GM12864 (cell line): ENCODE results near the gene BMP8A.
"Not testable (repeated sequence)": the region's sequence is repeated elsewhere in the genome, so short reads cannot be mapped to it uniquely, and the experiment has no call there.

ENCODE experiments used
- DNase-seq: peaks from one replicate; pipeline ENCODE4 v3.0.0-alpha.2; 2011; ENCODE audit warnings: low read depth
- H3K4me3 ChIP-seq: 2 replicates; pipeline ENCODE4 v1.5.1; 2011; ENCODE audit warnings: mild to moderate bottlenecking, low read depth, low read length, control low read depth
- CTCF ChIP-seq: IDR thresholded peaks from 2 replicates; pipeline ENCODE4 v1.5.1; 2011; ENCODE audit warnings: low read depth, mild to moderate bottlenecking, moderate library complexity, low read length, control low read depth, inconsistent platforms; ENCODE audit errors: missing control alignments

Gene BMP8A

GRCh38 chr1:39491146-39491921, at the start of gene BMP8A:
Gene BMP8A, plus strand, starts transcription at chr1:39491636. Its CDS starts 356 bp downstream, at chr1:39491992.
- DNase-seq = no peak
- TF ChIP-seq CTCF = no peak
- peak within 1 kb of the TSS; percentile 65 for H3K4me3 ChIP-seq

- TF ChIP-seq CTCF = no peak
- no peak for DNase-seq
- no peak overlapping the region for H3K4me3 ChIP-seq
Measured at GRCh38 chr1:39441797-39442196, 49.6 kb upstream of the BMP8A start.

GRCh38 chr1:39445573-39445972, 45.9 kb upstream of the BMP8A start:
- H3K4me3 ChIP-seq = no peak overlapping the region
- no peak for TF ChIP-seq CTCF
- no peak for DNase-seq

- H3K4me3 ChIP-seq = no peak overlapping the region
- no peak for TF ChIP-seq CTCF
- DNase-seq = no peak
Measured at GRCh38 chr1:39446986-39447567, 44.4 kb upstream of the BMP8A start.

GRCh38 chr1:39450041-39450440, 41.4 kb upstream of the BMP8A start:
- DNase-seq, H3K4me3 ChIP-seq: not testable (repeated sequence)

GRCh38 chr1:39450956-39451606, 40.4 kb upstream of the BMP8A start:
- no peak for DNase-seq
- H3K4me3 ChIP-seq = no peak overlapping the region

More at GRCh38 chr1:39450956-39451606, 40.4 kb upstream of the BMP8A start:
- TF ChIP-seq CTCF = no peak
